Activated CD4-positive, alpha-beta memory T cell treated with anti-CD3 and anti-CD28 coated beads for 36 hours (primary cell): Measurements from ENCODE around the gene CCKAR. TPM values are rescaled to one million over a fixed set of nuclear protein-coding genes. Genes with fewer than 3 reads are reported as not detected.

Experiments
- CTCF ChIA-PET: fragments of 350-600 bp; sonication (Branson Sonifier 250); formaldehyde crosslinking; loops from one replicate; lab custom pipeline; 2021; ENCODE audit warnings: antibody characterized with exemption, inconsistent platforms; lab: Charles Lee
- POLR2A ChIA-PET: fragments of 350-600 bp; sonication (Branson Sonifier 250); formaldehyde crosslinking; loops from one replicate; lab custom pipeline; 2021; ENCODE audit warnings: antibody characterized with exemption; lab: Charles Lee
- DNase-seq: peaks from one replicate; pipeline ENCODE4 v3.0.0-alpha.2; 2020
- H3K27ac Mint-ChIP-seq: one replicate; pipeline ENCODE4 v1.8.0; 2021; ENCODE audit warnings: mixed read lengths
- H3K27me3 Mint-ChIP-seq: one replicate; pipeline ENCODE4 v1.8.0; 2021; ENCODE audit warnings: mixed read lengths
- H3K36me3 Mint-ChIP-seq: one replicate; pipeline ENCODE4 v1.8.0; 2021; ENCODE audit warnings: mixed read lengths
- H3K4me1 Mint-ChIP-seq: one replicate; pipeline ENCODE4 v1.8.0; 2021; ENCODE audit warnings: low read depth, mixed read lengths
- H3K4me3 Mint-ChIP-seq: one replicate; pipeline ENCODE4 v1.8.0; 2021; ENCODE audit warnings: mild to moderate bottlenecking, mixed read lengths
- H3K9me3 Mint-ChIP-seq: one replicate; pipeline ENCODE4 v1.8.0; 2021; ENCODE audit warnings: mixed read lengths
- intact Hi-C: fragments of 100-400 bp; cut with micrococcal nuclease; formaldehyde crosslinking; loops from one replicate; pipeline ENCODE4 v1.15.1; 2023
- total RNA-seq, 2 experiments: library from RNA; stranded (reverse); gene quantifications; one replicate each; pipeline ENCODE4 v1.2.3, GENCODE V29; 2021

CCKAR gene
- total RNA-seq, 2 experiments from 2014 or later, result not detected

DNA sequence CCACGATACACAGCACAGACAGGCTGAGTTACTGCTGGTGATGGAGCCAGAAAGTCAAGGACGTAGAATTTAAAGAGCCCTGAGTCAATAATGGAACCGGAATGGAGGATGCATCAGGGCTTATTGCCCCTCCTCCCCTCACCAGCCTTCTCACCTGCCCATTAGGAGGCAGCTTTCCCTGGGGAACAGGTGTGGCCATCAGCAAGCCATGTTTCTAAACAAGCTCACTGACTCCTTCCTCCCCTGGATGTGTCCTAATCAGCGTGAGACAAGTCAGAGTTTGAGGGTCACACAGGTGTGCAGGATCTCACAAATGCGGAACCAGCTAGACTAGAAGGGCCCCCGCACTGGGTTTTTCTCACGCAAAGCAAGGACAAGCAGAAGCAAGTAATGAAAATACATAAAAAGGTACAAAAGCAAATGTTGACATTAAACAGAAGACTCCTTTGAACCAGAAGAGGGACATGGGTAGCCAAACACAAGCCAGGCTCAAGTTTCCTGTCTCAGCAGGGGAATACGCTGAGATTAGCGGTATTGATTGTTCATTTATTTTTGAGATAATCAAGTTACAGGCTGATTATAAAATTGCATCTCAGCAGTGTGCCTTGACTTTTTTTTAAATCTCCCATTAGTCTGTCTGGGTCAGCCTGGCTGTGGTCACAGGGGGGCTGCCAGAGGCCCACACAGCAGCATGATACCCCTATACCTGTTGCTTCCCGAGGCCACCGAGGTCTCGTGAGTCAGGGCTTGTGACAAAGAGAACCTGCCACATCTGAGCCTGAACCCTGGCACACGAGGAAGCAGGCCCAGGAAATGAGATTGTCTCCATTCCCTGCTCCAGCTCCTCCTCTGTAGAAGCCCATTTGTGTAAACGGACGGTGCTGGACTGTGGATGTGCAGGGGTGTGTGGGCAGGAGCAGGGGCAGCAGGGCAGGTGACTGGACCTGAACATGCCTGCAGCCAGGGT lies 37.4 kb downstream of the CCKAR start:
- H3K9me3 Mint-ChIP-seq, result peaks cover 5% of the 10 kb centered on the region
- no peak for DNase-seq
- H3K4me3 Mint-ChIP-seq, result no peak overlapping the region
- no peaks in the 10 kb centered on the region for H3K4me1 Mint-ChIP-seq
- CTCF ChIA-PET, result no interaction called here
- POLR2A ChIA-PET, result no interaction called here
- intact Hi-C loops, result loop anchor here (10.0 kb wide), 1 partner anchor 402 kb away; no protein-coding TSS in a partner anchor
- no peaks in the 10 kb centered on the region for H3K36me3 Mint-ChIP-seq
- H3K27ac Mint-ChIP-seq, result no peak overlapping the region
- H3K27me3 Mint-ChIP-seq, result no peaks in the 10 kb centered on the region

DNA sequence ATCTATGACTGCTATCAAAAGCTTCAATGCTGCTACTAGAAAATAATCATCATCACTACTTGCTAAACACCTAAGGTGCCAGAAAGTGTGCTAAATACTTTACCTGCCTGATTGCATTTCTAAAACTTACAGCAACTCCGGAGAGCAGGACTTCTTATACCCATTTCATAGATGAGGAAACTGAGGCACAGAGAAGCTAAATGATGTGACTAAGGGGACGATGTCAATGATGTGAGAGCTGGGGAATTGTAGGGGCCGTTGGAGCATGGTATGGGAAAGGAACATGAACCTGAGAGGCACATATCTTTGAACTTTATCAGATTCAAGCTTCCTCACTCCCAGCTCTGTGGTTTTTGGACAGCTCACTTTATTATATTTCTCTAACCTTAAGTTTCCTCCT lies 38.7 kb downstream of the CCKAR start:
- peaks cover 5% of the 10 kb centered on the region for H3K9me3 Mint-ChIP-seq
- ChIA-PET CTCF (no interaction called here), POLR2A (no interaction called here)
- no peaks in the 10 kb centered on the region for H3K36me3 Mint-ChIP-seq
- intact Hi-C loops, result loop anchor here (10.0 kb wide), 1 partner anchor 403 kb away; no protein-coding TSS in a partner anchor
- no peak overlapping the region for H3K27ac Mint-ChIP-seq
- no peak for DNase-seq
- H3K4me3 Mint-ChIP-seq, result no peak overlapping the region
- no peaks in the 10 kb centered on the region for H3K27me3 Mint-ChIP-seq
- no peaks in the 10 kb centered on the region for H3K4me1 Mint-ChIP-seq

DNA sequence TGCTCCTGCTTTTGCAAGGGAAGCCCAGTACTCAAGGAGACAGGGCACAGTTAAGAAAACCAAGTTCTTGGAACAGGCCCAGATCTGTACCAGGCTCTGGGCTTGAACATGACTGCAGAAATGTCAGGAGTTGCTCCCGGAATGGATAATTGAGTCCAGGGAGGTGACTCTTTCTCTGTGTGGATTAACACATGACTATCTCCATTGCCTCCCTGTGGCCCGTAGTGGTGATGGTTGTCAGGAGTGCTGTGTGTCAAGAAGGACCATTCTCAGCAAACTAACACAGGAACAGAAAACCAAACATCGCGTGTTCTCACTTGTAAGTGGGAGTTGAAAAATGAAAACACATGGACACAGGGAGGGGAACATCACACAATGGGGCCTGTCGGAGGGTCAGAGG lies 39.9 kb downstream of the CCKAR start:
- H3K36me3 Mint-ChIP-seq, result no peaks in the 10 kb centered on the region
- H3K27ac Mint-ChIP-seq, result no peak overlapping the region
- ChIA-PET CTCF (interaction anchor here (1.1 kb wide), 1 partner anchor 463 kb away, joined by 3 read pairs; no protein-coding TSS in a partner anchor), POLR2A (no interaction called here)
- no peaks in the 10 kb centered on the region for H3K4me1 Mint-ChIP-seq
- no peaks in the 10 kb centered on the region for H3K27me3 Mint-ChIP-seq
- intact Hi-C loops, result loop anchor here (10.0 kb wide), 1 partner anchor 404 kb away; no protein-coding TSS in a partner anchor
- no peak for DNase-seq
- H3K9me3 Mint-ChIP-seq, result peaks cover 5% of the 10 kb centered on the region
- no peak overlapping the region for H3K4me3 Mint-ChIP-seq

DNA sequence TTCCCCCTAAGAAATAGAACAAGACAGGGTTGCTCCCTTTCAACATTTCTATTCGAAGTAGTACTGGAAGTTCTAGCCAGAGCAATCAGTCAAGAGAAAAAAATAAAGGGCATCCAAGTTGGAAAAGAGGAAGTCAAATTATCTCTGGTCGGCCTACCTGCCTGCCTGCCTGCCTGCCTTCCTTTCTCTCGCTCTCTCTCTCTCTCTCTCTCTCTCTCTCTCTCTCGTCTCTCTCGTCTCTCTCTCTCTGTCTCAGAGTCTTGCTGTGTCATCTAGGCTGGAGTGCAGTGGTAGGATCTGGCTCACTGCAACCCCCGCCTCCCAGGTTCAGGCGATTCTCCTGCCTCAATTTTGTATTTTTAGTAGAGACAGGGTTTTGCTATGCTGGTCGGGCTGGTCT lies 42.9 kb downstream of the CCKAR start:
- Mint-ChIP-seq H3K9me3 (peaks cover 11% of the 10 kb centered on the region), H3K27me3 (no peaks in the 10 kb centered on the region), H3K36me3 (peaks cover 7% of the 10 kb centered on the region), H3K4me1 (no peaks in the 10 kb centered on the region), H3K4me3 (no peak overlapping the region), H3K27ac (no peak overlapping the region)
- POLR2A ChIA-PET, result no interaction called here
- CTCF ChIA-PET, result no interaction called here
- no peak for DNase-seq
- intact Hi-C loops, result no loop called here

DNA sequence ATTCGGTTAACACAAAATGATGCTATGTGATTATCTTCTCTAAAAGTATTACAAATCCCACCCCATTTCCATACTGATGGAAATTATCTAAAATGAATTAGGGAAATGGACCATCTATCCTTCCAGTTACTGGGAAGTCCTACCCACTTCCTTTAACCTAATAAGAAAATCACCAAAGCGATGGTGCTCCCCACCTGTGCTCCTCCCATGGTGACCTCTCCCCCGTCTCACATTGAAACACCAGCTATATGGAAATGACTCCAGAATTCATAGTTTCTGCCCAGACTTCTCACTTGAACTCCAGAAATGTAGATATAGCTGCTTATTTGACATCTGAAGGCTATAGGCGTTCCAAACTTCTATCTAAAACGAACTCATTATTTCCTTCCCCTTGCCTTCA lies 48.5 kb downstream of the CCKAR start:
- H3K9me3 Mint-ChIP-seq, result peaks cover 9% of the 10 kb centered on the region
- peaks cover 19% of the 10 kb centered on the region for H3K36me3 Mint-ChIP-seq
- ChIA-PET POLR2A (no interaction called here), CTCF (interaction anchor here (0.8 kb wide), 1 partner anchor 622 kb away, joined by 3 read pairs; no protein-coding TSS in a partner anchor)
- intact Hi-C loops, result no loop called here
- no peak overlapping the region for H3K27ac Mint-ChIP-seq
- no peaks in the 10 kb centered on the region for H3K27me3 Mint-ChIP-seq
- H3K4me1 Mint-ChIP-seq, result no peaks in the 10 kb centered on the region
- DNase-seq, result no peak
- H3K4me3 Mint-ChIP-seq, result no peak overlapping the region

DNA sequence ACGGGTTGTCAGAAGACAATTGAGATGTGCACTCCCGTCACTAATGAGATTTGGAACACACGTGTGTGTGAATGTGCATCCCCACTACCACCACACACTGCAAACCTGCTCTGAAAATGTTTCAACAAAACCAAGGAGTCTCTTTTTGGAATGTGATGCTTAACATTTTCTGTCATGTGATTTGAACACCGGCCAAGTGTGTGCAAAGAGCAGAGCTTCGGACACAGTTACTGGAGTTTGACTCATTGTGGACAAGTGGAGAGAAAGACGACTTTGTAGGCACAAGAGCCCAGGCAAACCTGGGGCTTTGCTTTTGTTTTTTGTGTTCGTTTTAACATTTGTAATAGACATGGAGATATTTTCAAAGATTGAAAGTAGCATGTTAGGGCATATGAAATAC lies 49.2 kb downstream of the CCKAR start:
- no peaks in the 10 kb centered on the region for H3K4me1 Mint-ChIP-seq
- H3K4me3 Mint-ChIP-seq, result no peak overlapping the region
- peaks cover 9% of the 10 kb centered on the region for H3K9me3 Mint-ChIP-seq
- POLR2A ChIA-PET, result no interaction called here
- H3K27me3 Mint-ChIP-seq, result no peaks in the 10 kb centered on the region
- H3K27ac Mint-ChIP-seq, result no peak overlapping the region
- CTCF ChIA-PET, result interaction anchor here (0.6 to 0.8 kb wide), 2 partner anchors 608 to 622 kb away, joined by 3 read pairs; no protein-coding TSS in a partner anchor
- DNase-seq, result no peak
- H3K36me3 Mint-ChIP-seq, result peaks cover 23% of the 10 kb centered on the region
- intact Hi-C loops, result no loop called here

DNA sequence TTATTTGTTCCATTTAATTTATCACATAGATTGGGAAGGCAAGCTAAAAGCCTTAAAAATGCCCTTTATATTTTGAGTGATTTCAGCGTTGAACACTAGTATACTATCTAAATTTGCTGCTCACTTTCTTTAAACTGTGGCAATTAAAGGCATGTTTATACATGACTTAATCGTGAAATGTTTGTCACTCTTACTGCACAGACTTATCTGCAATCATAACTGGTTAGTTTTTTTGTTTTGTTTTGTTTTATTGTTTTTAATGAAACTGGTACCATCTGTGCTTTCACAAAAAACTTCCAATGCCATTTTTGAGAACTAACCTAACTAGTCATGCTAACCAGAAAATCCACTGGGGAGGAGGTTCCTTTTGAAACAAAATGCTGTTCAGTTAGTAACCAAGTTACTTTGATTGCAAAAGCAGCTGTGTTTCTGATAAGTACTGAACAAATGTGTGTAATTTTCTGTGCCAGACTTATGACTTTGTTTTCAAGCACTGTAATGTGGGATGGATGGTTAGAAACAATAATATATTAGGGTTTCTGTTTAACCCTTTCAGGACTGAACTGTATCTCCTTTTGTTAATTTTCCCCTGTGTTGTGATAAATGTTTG lies 56.1 kb downstream of the CCKAR start:
- Mint-ChIP-seq H3K36me3 (peaks cover 66% of the 10 kb centered on the region), H3K4me3 (no peak overlapping the region), H3K9me3 (no peaks in the 10 kb centered on the region), H3K27ac (no peak overlapping the region), H3K4me1 (no peaks in the 10 kb centered on the region), H3K27me3 (no peaks in the 10 kb centered on the region)
- ChIA-PET CTCF (interaction anchor here (0.8 kb wide), 1 partner anchor 446 kb away, joined by 3 read pairs; no protein-coding TSS in a partner anchor), POLR2A (no interaction called here)
- no peak for DNase-seq
- intact Hi-C loops, result no loop called here

DNA sequence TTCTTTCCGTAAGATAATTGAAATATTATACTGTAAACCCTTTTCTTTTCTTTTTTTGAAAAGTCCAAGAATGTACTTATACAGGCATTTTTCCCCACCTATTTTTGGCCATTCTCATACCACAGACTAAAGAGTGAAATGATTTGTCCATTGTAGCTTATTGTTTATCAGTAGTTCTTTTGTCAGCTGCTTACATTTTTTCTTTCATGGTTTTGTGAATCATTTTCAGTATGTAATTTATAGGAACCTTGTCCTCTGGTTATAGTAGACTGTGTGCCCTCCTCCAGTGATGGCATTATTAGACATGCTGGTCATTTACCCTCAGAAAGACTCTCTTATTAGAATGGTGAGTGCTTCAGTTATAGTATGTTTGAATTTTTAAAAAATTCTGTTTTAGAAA lies 56.7 kb downstream of the CCKAR start:
- Mint-ChIP-seq H3K4me3 (no peak overlapping the region), H3K4me1 (no peaks in the 10 kb centered on the region), H3K27ac (no peak overlapping the region), H3K27me3 (no peaks in the 10 kb centered on the region), H3K9me3 (no peaks in the 10 kb centered on the region), H3K36me3 (peaks cover 69% of the 10 kb centered on the region)
- ChIA-PET POLR2A (no interaction called here), CTCF (interaction anchor here (0.8 kb wide), 1 partner anchor 445 kb away, joined by 3 read pairs; no protein-coding TSS in a partner anchor)
- DNase-seq, result no peak
- intact Hi-C loops, result no loop called here

DNA sequence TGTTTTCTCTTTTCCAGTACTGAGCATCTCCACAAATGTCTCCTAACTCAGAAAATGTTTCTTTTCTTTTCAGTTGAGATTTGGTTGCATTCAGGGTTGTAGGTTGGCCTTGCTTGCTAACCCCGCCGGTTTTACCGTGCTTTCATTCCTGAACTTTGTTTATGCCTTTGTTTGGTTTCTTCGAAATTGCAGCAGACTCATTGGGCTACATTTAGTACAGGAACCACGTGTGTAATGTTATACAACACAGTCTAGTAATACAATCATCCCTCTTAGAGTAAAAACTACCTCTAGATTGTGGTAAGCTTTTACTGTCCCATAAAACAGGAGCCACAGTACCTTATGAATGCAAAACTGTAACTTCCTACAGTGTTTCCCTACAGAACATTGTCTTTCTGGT lies 57.9 kb downstream of the CCKAR start:
- intact Hi-C loops, result no loop called here
- Mint-ChIP-seq H3K36me3 (peaks cover 71% of the 10 kb centered on the region), H3K27ac (no peak overlapping the region), H3K9me3 (no peaks in the 10 kb centered on the region), H3K27me3 (no peaks in the 10 kb centered on the region), H3K4me1 (no peaks in the 10 kb centered on the region), H3K4me3 (no peak overlapping the region)
- no peak for DNase-seq
- ChIA-PET CTCF (interaction anchor here (1.1 kb wide), 1 partner anchor 106 kb away, joined by 5 read pairs; no protein-coding TSS in a partner anchor), POLR2A (no interaction called here)

DNA sequence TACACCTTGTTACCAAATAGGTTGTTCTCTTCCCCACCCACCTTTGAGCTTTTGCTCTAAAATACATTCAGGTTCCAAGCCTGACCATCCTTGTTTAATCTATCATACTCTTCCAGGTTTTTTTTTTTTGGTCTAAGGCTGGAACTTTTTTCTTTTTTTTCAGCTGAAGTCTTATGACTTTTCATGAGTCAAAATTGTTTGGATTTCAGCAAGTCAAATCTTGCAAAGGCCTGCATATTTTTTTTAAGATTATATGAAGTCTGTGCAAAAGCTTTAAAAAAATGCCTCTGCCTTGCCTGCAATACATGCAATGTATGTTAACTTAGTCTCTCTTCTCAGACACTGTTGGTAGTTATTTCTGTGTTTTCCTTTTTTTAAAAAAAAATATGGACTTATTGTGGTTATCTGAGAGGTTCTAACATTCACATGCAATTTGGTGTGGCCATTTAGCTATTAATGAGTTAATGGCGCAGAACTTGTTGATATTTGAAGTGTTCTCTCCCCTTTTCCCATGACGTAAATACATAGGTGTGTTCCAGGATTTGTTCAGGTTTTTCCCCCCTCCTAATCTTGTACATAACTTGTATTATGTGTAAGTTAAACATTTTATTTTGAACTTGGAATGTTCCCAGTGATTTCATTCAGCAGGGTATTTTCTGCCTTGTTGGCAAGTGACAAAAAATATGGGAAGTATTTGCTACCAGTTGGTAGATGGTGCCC lies 58.7 kb downstream of the CCKAR start:
- Mint-ChIP-seq H3K36me3 (peaks cover 71% of the 10 kb centered on the region), H3K27ac (no peak overlapping the region), H3K27me3 (no peaks in the 10 kb centered on the region), H3K4me3 (no peak overlapping the region), H3K4me1 (peaks cover 5% of the 10 kb centered on the region), H3K9me3 (no peaks in the 10 kb centered on the region)
- intact Hi-C loops, result no loop called here
- POLR2A ChIA-PET, result no interaction called here
- no peak for DNase-seq
- CTCF ChIA-PET, result interaction anchor here (0.7 to 1.1 kb wide), 2 partner anchors 22 to 105 kb away, joined by 3 to 5 read pairs; no protein-coding TSS in a partner anchor
